GM23338 (cell line): Measurements from ENCODE around the gene BABAM1. TPM values are rescaled to one million over a fixed set of nuclear protein-coding genes. Genes with fewer than 3 reads are reported as not detected.

Source experiments
- ATAC-seq: fragments of 200-7000 bp; cut with Tn5 transposase; 3 replicates; pipeline ENCODE4 v1.9.1; 2020
- DNase-seq: peaks from one replicate; pipeline ENCODE4 v3.0.0-alpha.2; 2015; ENCODE audit warnings: low spot score
- H2AFZ ChIP-seq: fragments of 200-600 bp; sonication (generic); 2 replicates; pipeline ENCODE4 v1.8.0; 2016; ENCODE audit warnings: antibody characterized with exemption, mild to moderate bottlenecking, moderate library complexity
- H3F3A ChIP-seq: fragments of 200-600 bp; sonication (generic); replicated peaks from 2 replicates; pipeline ENCODE4 v1.8.0; 2017; ENCODE audit warnings: antibody characterized with exemption, mixed run types, low read depth
- H3K27ac ChIP-seq: fragments of 200-600 bp; sonication (generic); 2 replicates; pipeline ENCODE4 v1.6.1; 2016; ENCODE audit warnings: low read depth
- H3K27me3 ChIP-seq: fragments of 200-600 bp; sonication (generic); 2 replicates; pipeline ENCODE4 v1.8.0; 2016; ENCODE audit warnings: mild to moderate bottlenecking, mixed run types, moderate library complexity; ENCODE audit not compliant: insufficient read depth
- H3K36me3 ChIP-seq: fragments of 200-600 bp; sonication (generic); 2 replicates; pipeline ENCODE4 v1.8.0; 2016; ENCODE audit warnings: mild to moderate bottlenecking; ENCODE audit not compliant: insufficient read depth
- H3K4me1 ChIP-seq: fragments of 200-600 bp; sonication (generic); 2 replicates; pipeline ENCODE4 v1.8.0; 2016; ENCODE audit warnings: mild to moderate bottlenecking, moderate library complexity; ENCODE audit not compliant: insufficient read depth
- H3K4me2 ChIP-seq: fragments of 200-600 bp; sonication (generic); 2 replicates; pipeline ENCODE4 v1.7.1; 2017; ENCODE audit warnings: mixed run types
- H3K4me3 ChIP-seq: fragments of 200-600 bp; sonication (generic); 2 replicates; pipeline ENCODE4 v1.6.1; 2016; ENCODE audit warnings: mixed run types
- H3K79me2 ChIP-seq: fragments of 200-600 bp; sonication (generic); replicated peaks from 2 replicates; pipeline ENCODE4 v1.8.0; 2017; ENCODE audit warnings: mild to moderate bottlenecking; ENCODE audit not compliant: insufficient read depth
- H3K9me2 ChIP-seq: fragments of 200-600 bp; sonication (generic); 2 replicates; pipeline ENCODE4 v1.8.0; 2017; ENCODE audit not compliant: insufficient read depth
- H4K20me1 ChIP-seq: fragments of 200-600 bp; sonication (generic); replicated peaks from 2 replicates; pipeline ENCODE4 v1.8.0; 2017; ENCODE audit warnings: mild to moderate bottlenecking; ENCODE audit not compliant: insufficient read depth
- H3K27ac Mint-ChIP-seq: 2 replicates; pipeline ENCODE4 v1.8.0; 2020; ENCODE audit warnings: inconsistent platforms, mild to moderate bottlenecking, moderate library complexity, mixed read lengths
- H3K27me3 Mint-ChIP-seq: 3 replicates; pipeline ENCODE4 v1.8.0; 2022; ENCODE audit warnings: low read depth, mild to moderate bottlenecking, moderate library complexity, mixed read lengths, inconsistent platforms; ENCODE audit not compliant: insufficient read depth, poor library complexity
- H3K36me3 Mint-ChIP-seq: 3 replicates; pipeline ENCODE4 v1.8.0; 2021; ENCODE audit warnings: low read depth, mild to moderate bottlenecking, inconsistent platforms, moderate library complexity, mixed read lengths
- H3K4me1 Mint-ChIP-seq: 3 replicates; pipeline ENCODE4 v1.8.0; 2020; ENCODE audit warnings: mild to moderate bottlenecking, inconsistent platforms, mixed read lengths
- H3K4me3 Mint-ChIP-seq: 3 replicates; pipeline ENCODE4 v1.8.0; 2021; ENCODE audit warnings: moderate library complexity, mild to moderate bottlenecking, inconsistent platforms, mixed read lengths
- H3K9me3 Mint-ChIP-seq: 3 replicates; pipeline ENCODE4 v1.8.0; 2020; ENCODE audit warnings: moderate library complexity, mild to moderate bottlenecking, inconsistent platforms, mixed read lengths
- JUNB ChIP-seq: IDR thresholded peaks from one replicate; pipeline ENCODE4 v1.6.1; 2016; ENCODE audit warnings: antibody characterized with exemption; ENCODE audit not compliant: unreplicated experiment
- NANOG ChIP-seq: IDR thresholded peaks from 2 replicates; pipeline ENCODE4 v1.6.1; 2016; ENCODE audit warnings: antibody characterized with exemption, borderline replicate concordance
- REST ChIP-seq: IDR thresholded peaks from one replicate; pipeline ENCODE4 v1.6.1; 2018; ENCODE audit warnings: antibody characterized with exemption; ENCODE audit not compliant: unreplicated experiment
- ZNF114 ChIP-seq: fragments of 250-450 bp; sonication (Bioruptor Pico); IDR thresholded peaks from 2 replicates; pipeline ENCODE4 v1.5.0; 2020; ENCODE audit warnings: mild to moderate bottlenecking, moderate library complexity
- ZNF462 ChIP-seq: fragments of 250-450 bp; sonication (Bioruptor Pico); IDR thresholded peaks from 2 replicates; pipeline ENCODE4 v1.5.0; 2020; ENCODE audit warnings: mild to moderate bottlenecking, moderate library complexity
- polyA plus RNA-seq: library from polyadenylated mRNA; unstranded; fragments of >200 nt; fragmentation: Nextera tagmentation; extraction: Ambion mirVana; gene quantifications from 2 replicates; pipeline ENCODE4 v1.2.1, GENCODE V29; 2016
- total RNA-seq: library from RNA; depleted of rRNA; stranded (reverse); fragments of >200 nt; shearing (Covaris generic); gene quantifications from 2 replicates; pipeline ENCODE4 v1.2.3, GENCODE V29; 2014

Gene BABAM1
- total and polyA plus RNA-seq, 2 experiments from 2014 or later = 78.1 to 95.0 TPM

GRCh38 chr19:17236811-17237543 is 30.3 kb upstream of the BABAM1 start (continued):
- no peak for TF ChIP-seq ZNF462 (CRISPR knock-in tag)
- no peak for TF ChIP-seq JUNB

GRCh38 chr19:17237747-17238706 is 29.2 kb upstream of the BABAM1 start:
- ATAC-seq (no peak), DNase-seq (no peak)
- peaks cover 14% of the 10 kb centered on the region for H3K4me1 ChIP-seq
- Mint-ChIP-seq H3K27ac (no peak overlapping the region), H3K4me1 (peaks cover 36% of the 10 kb centered on the region), H3K9me3 (no peaks in the 10 kb centered on the region), H3K4me3 (peak overlapping the region; percentile 26; the same call in 1 of the 3 replicates), H3K27me3 (peaks cover 15% of the 10 kb centered on the region), H3K36me3 (peaks cover 38% of the 10 kb centered on the region)
- H3F3A ChIP-seq = peaks cover 37% of the 10 kb centered on the region
- no peak overlapping the region for H2AFZ ChIP-seq
- H3K27ac ChIP-seq = no peak overlapping the region
- H3K27me3 ChIP-seq = no peaks in the 10 kb centered on the region
- H3K9me2 ChIP-seq = no peaks in the 10 kb centered on the region
- peaks cover 65% of the 10 kb centered on the region for H3K79me2 ChIP-seq
- H4K20me1 ChIP-seq = peaks cover 21% of the 10 kb centered on the region
- no peak overlapping the region for H3K4me2 ChIP-seq
- H3K36me3 ChIP-seq = no peaks in the 10 kb centered on the region; the same call in 1 of the 2 replicates
- H3K4me3 ChIP-seq = no peak overlapping the region
- no peak for TF ChIP-seq REST
- no peak for TF ChIP-seq JUNB
- no peak for TF ChIP-seq NANOG
- TF ChIP-seq ZNF114 = no peak
